PFSK-1 (cell line): ENCODE measurements around the gene DIAPH1.

Experiments
- FOXP2 ChIP-seq: optimal IDR thresholded peaks from 2 replicates; pipeline ENCODE3; 2011; ENCODE audit warnings: borderline replicate concordance, control low read depth, inconsistent platforms; ENCODE audit not compliant: insufficient read depth; ENCODE audit errors: extremely low read length, extremely low read depth
- POLR2AphosphoS5 ChIP-seq: IDR thresholded peaks from 2 replicates; pipeline ENCODE4 v1.6.1; 2012; ENCODE audit warnings: low read depth, mild to moderate bottlenecking, control low read depth, low read length, moderate library complexity
- REST ChIP-seq, 2 experiments: IDR thresholded peaks; 2 replicates each; pipeline versions ENCODE4 v1.6.1 to v1.8.0; 2011 to 2012; ENCODE audit warnings: low read depth in 2 of 2, low read length in 2 of 2, control low read depth in 1 of 2, inconsistent platforms in 1 of 2, mild to moderate bottlenecking in 1 of 2, moderate library complexity in 1 of 2; ENCODE audit not compliant: insufficient read depth in 1 of 2
- SIN3A ChIP-seq: IDR thresholded peaks from 2 replicates; pipeline ENCODE4 v1.6.1; 2012; ENCODE audit warnings: mild to moderate bottlenecking, low read length, moderate library complexity, borderline replicate concordance; ENCODE audit not compliant: insufficient read depth
- TAF1 ChIP-seq: IDR thresholded peaks from 2 replicates; pipeline ENCODE4 v1.6.1; 2012; ENCODE audit warnings: low read length, control low read depth, borderline replicate concordance; ENCODE audit not compliant: insufficient read depth

The DIAPH1 gene

DNA sequence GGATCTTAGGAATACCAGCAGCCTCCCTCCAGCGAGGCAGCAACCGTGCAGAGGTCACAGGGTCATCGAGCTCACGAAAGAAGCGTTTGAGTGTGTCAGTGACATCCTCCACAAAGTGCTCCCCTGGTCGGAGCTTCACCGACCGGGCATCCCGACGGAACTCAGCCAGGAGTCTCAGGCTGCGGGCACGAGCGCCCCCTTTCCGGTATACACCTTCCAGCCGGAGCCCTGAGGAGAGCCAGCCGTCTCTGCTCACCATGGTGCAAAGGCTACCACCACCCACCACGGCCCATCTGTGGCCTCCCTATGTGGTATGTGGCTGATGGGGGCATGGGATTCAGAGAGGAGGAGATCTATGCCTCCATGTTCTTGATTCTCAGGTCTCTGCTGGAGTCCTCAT lies 43.2 kb upstream of the DIAPH1 start:
- TF ChIP-seq TAF1: no peak

- TF ChIP-seq POLR2AphosphoS5: no peak
- no peak for TF ChIP-seq TAF1
- no peak for TF ChIP-seq REST (IDR thresholded peaks at IDR 0.05; ENCODE audit: insufficient read depth in 1 of 2, low read depth in 2 of 2, low read length in 2 of 2)
- no peak for TF ChIP-seq FOXP2
- TF ChIP-seq SIN3A: no peak
Observed at GRCh38 chr5:141657937-141658545, 39.2 kb upstream of the DIAPH1 start.

DNA sequence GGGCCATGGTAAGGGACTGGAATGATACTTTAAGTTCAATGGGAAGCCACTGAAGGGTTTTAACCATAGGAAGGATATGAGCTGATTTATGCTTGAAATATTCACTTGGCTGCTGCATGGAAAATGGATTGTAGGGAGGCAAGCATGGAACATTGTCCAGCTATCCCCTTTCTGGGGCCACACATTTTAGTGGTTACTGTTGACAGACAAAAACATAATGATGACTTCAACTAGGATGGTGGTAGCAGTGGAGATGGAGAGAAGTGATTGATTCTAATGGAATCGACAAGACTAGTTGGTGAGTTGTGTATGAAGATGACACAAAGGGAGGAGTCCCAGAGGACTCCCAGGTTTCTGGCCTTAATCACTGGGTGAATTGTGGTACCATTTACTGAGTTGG lies 38.6 kb upstream of the DIAPH1 start:
- TF ChIP-seq SIN3A (no peak), POLR2AphosphoS5 (no peak), REST (IDR thresholded peaks at IDR 0.05; ENCODE audit: insufficient read depth in 1 of 2, low read depth in 2 of 2, low read length in 2 of 2) (no peak), TAF1 (no peak), FOXP2 (no peak)

GRCh38 chr5:141656396-141656795 lies 37.6 kb upstream of the DIAPH1 start:
- TF ChIP-seq TAF1 (no peak), REST (IDR thresholded peaks at IDR 0.05; ENCODE audit: insufficient read depth in 1 of 2, low read depth in 2 of 2, low read length in 2 of 2) (no peak), FOXP2 (no peak), SIN3A (no peak), POLR2AphosphoS5 (no peak)

DNA sequence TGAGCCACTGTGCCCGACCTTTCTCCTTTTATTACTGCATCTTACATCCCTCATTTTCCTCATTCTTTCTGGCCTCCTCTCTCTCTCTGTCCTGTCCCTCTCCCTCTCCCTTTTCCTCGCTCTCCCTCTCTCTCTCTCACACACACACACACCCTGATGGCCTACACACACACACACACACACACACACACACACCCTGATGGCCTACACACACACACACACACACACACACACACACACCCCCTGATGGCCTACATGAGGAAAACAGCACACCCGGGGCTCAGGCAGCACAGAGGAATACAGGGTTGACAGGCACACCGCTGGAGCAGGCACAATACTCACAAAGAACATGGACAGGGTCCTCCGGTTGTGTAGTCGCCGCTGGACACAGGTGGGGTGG lies 36.2 kb upstream of the DIAPH1 start:
- TF ChIP-seq FOXP2 (no peak), REST (IDR thresholded peaks at IDR 0.05; ENCODE audit: insufficient read depth in 1 of 2, low read depth in 2 of 2, low read length in 2 of 2) (no peak), SIN3A (no peak), TAF1 (no peak), POLR2AphosphoS5 (no peak)
